Left forelimb (tissue), 1 donor: ENCODE measurements around the gene SYNDIG1.
"Not testable (repeated sequence)": the region's sequence is repeated elsewhere in the genome, so short reads cannot be mapped to it uniquely, and the experiment has no call there.

Experiments
- DNase-seq: peaks from one replicate; pipeline ENCODE4 v3.0.0-alpha.2; 2018; ENCODE audit warnings: low spot score

SYNDIG1 gene

DNA sequence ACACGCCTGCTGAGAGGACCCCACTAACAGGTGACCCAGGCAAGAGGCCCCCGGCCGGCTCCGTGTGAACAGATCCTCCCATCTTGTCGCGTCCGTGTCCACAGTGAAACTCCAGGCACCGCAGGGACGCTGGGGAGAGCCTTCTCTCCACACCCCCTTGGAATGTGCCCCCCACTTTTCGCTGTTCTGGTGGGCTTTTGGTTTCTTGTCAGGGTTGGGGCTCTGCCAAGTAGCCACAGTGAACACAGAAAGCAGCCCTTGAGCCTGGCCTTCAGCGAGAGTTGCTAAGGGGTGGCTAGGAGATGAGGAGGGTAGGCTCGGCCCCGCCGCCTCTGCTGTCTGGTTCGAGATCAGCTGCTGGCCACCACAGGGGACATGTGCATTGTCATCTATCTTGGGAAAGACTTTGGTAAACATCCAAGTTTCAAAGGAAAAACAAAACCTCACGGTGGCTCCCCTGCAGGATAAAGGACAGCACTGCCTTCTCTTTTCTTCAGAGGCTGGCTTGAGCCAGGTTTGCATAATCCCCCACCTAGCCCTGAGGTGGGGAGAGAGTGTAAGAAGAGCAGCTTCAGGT, 22.7 kb downstream of the SYNDIG1 start:
- DNase-seq = peak; percentile 42

DNA sequence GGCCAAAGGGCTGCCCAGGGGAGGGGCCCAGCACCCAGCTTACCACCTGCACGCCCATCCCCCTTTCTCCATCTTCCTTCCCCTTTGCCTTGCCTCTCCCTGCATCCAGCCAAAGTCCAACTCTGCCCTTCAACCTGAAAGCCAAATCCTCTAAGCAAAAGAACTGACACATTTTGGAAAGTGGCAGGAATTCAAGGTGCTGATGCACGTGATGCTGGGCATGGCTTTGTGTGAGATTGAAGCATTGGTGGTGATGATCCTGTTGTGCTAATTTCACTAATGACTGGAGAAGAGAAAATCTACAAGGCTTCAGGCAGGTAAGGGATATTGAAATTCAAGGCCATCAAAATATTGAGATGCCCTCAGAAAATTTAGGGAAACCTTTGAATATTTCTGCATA, 23.3 kb downstream of the SYNDIG1 start:
- DNase-seq = no peak

DNA sequence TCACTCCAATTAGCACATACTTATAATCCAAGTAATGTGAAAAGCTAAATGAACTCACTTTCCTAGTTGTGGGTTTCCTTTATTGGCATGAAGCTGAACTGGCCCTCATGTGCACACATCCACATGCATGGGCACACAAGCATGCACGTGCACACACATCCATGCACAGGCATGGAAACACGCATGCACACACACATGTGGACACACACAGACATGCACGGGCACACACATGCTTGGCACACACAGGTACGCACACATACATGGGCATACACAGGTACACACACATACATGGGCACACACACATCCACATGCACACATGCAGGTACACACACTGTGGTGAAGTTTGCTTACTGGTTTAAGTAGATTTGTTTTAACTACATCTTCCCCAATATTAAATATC, 23.8 kb downstream of the SYNDIG1 start:
- DNase-seq = peak; percentile 23

DNA sequence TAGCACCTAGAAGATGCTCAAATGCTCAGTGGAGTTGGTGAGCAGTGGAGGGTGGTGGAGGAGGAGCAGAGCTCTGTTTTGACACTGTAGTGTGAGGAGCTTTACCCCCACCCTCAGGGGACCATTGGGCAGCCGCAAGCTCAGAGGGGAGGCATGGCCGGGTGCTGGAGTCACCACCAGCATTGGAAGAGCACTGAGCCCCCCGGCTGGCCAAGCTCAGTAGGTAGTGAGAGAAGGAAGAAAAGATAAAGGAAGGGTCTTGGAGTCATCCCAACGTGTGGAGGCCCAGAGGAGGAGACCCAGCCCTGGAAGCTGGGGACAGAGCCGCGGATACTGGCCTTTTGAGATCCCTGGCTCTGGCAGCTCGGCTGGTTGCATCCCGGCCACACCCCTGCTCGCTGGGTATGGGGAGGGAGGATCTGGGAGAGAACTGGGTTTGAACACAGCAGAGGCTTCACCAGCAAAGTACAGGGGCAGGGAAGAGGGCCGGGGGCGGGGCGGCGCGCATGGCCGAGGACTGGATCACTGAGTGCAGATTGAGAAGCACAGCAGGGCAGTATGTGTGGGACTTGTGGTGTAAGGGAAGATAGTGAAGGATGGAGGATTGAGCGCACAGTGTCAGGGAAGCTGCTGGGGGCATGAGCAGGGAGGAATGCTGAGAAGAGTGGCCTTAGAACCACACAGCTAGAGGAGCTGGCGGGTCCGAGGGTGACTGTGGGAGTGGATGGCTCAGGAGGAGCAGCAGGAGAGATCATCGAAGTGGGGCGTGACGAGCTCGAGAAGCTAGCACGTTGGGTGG, 24.4 kb downstream of the SYNDIG1 start:
- DNase-seq = peak; percentile 60

DNA sequence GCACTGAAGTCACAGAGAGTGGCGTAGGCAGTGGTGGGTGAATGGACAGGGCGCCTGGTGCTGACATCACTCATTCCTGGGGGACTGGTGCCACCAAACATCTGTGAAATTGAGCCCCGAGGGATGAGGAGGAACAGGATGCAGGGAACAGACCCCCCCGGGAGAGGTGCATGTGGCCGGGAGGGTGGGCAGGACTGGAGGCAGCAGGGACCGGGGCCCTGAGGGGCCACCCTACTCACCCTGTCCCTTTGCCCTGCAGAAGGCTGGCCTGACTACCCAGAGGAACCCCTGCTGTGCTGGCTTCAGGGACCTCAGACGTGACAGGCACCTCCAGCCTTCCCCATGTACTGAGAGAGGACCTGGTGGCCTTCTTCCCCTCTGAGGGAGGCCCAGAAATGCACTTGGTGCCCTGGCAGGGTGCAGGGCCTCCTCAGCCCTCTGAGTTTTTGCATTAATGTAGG, 25.1 kb downstream of the SYNDIG1 start:
- peak; percentile 49 for DNase-seq

DNA sequence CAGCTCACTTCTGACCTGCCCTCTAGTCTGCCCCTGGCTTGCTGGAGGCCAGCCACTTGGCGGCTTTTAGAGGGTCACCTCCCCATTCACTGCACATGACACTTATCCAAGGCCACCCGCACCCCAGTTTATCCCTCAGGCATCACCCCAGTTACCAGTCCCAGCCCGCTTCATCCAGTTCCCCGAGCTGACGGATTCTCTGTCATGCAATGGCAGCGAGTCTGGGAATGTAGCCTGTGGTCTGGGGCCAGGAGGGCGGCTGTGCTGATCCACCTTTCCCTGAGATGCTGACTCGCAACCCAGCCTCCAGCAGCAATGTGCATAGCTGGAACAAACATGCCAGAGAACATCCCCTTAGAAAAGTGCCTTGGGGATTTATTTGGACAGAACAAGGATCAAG, 25.8 kb downstream of the SYNDIG1 start:
- DNase-seq = no peak

DNA sequence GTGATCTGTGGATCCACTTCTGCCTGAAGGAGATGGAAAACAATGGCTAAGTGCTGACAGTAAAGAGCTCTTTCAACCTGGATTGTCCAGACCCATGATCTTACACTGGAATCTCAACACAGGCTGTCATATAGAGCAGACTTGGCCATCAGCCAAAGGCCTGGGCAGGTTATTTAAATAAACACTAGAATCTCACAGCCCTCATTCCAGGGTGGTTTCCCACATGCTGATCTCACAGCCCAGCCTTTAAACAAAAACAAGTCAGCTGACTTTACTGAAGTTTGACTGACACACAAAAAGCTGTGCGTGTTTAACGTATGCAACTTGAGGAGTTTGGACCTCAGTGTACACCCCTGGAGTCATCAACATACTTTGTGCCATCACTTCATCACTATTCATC, 28.4 kb downstream of the SYNDIG1 start:
- peak; percentile 25 for DNase-seq

- peak; percentile 30 for DNase-seq
Measured at GRCh38 chr20:24498641-24499040, 29.2 kb downstream of the SYNDIG1 start.

- no peak for DNase-seq
Measured at GRCh38 chr20:24499472-24499871, 30.0 kb downstream of the SYNDIG1 start.

GRCh38 chr20:24501764-24502556, 32.5 kb downstream of the SYNDIG1 start:
- peak; percentile 53 for DNase-seq

DNA sequence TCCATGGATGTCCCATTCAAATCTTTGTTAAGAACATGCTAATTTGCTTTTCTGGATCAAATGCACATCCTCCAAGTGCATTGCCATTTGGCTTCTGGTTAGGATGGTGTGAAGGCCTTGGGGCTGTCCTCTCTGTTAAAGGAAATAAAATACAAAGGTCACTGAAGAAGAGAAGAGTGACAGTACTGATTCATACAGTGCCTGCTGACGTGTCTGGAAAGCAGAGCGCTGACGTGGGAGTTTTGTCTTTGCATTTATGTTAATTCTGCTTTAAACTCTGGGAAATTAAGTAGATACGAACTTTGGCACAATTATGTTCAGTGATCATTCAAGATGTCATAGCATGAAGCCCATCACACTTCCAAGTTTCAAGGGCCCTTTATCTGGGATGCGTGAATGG, 33.2 kb downstream of the SYNDIG1 start:
- no peak for DNase-seq

- no peak for DNase-seq
Measured at GRCh38 chr20:24503352-24503931, 34.0 kb downstream of the SYNDIG1 start.

DNA sequence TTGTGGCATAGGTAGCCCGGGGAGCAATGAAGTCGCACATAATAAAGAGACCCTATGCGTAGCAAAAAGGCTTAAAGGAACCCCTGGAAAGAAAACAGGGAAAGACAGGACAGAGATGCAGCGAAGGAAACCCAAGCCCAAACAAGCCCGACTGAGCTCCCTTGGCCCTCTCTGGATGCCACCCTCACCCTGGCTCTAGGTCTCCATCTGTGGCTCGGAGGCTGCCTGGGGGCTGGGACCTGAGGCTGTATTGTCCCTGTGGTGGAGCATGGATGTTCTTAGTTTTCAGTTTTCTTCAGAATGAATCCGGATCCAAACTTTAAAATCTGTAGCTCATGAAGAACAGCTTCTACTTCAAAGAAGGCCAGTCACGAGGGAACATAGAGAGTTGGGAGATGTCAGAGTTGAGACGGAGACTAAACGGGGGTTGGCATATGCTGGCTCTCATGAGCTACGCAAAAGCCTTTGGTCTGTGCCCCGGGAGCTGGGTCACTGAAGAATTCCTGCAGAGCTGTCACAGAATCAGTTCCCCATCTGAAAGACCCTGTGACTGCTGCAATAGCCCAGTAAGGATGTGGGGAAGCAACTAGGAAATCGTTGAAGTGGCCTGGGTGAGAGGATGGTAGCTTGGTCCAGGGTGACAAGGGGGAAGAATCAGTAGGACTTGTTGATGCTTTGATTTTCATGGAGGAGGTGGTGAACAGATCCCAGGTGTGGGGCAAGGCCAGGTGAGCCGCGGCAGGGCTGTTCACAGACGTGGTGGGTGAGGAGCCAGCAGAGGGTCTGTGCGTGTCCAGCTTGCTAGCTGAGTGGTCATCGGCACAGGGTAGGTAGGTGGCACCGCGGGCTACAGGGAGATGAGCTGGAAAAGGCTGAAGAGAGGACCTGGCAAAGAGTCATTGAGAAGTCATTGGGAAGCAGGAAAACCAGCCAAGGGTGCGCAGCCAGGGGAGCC, 35.2 kb downstream of the SYNDIG1 start:
- no peak for DNase-seq

DNA sequence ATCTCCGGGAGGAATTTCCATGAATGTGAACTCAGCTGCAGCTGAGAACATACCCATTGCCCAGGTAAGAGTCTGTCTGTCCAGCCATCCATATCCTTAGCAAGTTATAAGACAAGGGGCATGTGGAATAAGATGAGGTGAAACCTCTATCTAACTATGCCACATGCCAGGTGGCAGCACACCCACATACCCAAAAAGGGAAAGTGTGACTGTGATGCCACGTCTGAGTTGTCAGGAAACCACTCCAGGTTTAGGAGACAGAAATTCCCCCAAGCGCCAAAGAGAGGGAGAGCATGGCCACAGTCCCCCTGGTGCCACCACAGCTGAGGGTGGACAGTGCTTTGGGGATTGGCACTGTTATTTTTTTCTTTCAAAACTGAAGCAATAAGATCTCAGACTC, 36.7 kb downstream of the SYNDIG1 start:
- no peak for DNase-seq

GRCh38 chr20:24506696-24507095, 37.3 kb downstream of the SYNDIG1 start:
- DNase-seq = no peak

GRCh38 chr20:24507182-24507853, 37.9 kb downstream of the SYNDIG1 start:
- no peak for DNase-seq

GRCh38 chr20:24512441-24512840, 43.0 kb downstream of the SYNDIG1 start:
- not testable (repeated sequence) for DNase-seq

DNA sequence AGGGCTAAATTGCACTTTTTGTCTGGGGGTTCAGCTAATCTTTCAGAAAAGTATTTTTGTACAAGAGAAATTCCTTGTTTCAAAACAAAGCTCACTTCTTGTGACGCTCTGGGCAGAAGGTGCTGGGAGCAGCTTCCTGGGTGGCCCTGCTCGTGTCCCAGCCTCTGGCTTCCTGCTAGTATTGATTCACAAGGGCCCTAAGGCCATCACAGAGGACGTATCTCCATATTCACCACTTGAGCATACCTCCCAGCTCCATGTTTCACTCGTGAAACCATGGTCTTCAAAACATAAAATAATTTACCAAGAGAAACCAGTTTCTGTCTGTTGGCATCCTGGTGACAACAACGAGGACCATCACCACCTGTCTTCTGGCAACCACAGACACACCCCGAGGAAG, 49.1 kb downstream of the SYNDIG1 start:
- DNase-seq = no peak

DNA sequence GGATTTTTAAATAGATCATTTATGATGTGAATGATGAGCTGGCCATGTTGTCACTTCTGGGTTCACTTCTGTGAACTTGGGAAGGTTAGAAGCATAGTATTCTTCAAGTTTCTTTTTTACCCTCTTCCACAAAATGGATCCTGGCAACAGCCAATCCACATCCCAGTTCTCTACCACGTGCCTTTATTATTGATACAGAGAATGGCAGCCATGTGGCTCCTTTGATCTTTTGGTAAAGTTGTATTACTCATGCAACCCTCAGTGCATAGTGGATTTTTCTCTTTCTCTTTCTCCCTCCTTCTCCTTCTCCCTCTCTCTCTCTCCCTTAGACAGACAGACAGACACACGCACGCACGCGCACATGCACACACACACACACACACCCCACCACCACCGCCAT, 50.0 kb downstream of the SYNDIG1 start:
- no peak for DNase-seq

DNA sequence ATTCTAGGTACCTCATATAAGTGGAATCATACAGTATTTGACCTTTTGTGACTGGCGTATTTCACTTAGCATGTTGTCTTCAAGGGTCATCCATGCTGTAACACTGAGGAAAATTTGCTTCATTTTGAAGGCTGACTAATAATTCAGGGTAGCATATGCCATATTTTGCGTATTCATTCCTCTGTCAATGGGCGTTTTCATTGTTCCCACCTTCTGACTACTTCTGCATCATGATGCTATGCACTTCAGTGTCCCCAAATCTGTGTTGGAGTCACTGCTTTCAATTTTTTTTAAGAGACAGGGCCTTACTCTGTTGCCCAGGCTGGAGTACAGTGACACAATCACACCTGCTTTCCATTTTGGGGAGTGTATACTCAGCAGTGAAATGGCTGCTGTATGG, 51.6 kb downstream of the SYNDIG1 start:
- no peak for DNase-seq
